NCI-H524 treated with DMSO at 0.1 percent for 48 hours (cell line): ENCODE results near the gene FBXO47.
"Not testable (repeated sequence)": the region's sequence is repeated elsewhere in the genome, so short reads cannot be mapped to it uniquely, and the experiment has no call there.

Experiments used
- DNase-seq: peaks from one replicate; lab custom pipeline; 2025; lab: John Stamatoyannopoulos, UW

Gene FBXO47

DNA sequence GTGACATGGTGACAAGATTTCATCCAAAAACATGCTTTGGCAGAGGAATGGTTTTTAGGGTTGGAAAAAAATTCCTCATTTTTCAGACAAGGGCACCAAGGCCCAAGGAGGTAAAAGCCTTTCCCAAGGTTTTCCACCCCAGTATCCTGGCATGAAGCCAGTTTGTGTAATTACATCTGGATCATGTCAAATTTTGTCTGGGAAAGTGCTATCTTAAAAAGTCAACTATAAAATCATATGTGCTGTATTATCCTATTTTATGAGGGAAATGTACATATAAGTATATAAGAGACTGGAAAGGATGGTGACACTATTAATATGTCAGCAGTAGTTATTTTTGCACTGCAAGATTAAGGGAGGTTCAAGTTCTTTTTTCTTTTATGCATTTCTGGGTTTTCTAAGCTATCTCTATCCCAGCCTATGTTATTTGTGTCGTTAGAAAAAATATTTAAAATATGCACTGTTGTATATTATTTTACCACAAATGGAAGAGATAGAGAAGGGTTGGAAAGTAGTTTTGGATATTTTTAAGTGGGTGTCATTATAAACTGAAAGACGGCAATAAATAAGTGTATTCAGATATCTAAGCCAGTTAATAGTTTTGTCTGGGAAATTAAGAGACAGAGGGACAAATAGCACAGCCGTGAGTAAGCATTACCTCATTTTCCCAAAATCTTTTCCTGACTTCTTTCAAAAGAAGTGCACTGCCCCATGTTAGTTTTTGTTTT lies 13.5 kb upstream of the FBXO47 start:
- no peak for DNase-seq

DNA sequence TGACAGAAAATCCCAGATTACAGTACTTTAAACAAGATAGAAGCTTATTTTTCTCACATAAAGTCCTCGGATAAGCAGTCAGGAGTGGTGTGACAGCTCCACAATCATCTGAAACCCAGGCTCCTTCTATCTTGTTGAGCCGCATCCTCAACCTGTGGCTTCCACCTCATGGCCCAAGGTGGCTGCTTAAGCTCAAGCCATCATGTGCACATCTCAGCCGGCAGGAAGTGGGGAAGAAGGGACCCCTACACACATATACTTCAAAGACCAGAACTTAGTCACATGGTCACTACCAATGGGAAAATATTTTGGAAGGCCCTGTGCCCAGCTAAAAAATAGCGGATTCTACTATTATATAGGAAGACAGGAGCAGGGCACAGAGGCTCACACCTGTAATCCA lies 11.0 kb upstream of the FBXO47 start:
- no peak for DNase-seq

DNA sequence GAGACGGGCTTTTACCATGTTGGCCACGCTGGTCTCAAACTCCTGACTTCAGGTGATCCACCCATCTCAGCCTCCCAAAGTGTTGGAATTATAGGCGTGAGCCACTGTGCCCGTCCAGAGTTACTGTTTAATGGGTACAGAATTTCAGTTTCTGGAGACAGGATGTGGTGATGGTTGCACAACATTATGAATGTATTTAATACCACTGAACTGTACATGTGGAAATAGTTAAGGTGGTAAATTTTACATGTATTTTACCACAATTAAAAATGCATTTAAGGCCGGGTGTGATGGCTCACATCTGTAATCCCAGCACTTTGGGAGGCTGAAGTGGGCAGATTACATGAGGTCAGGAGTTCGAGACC lies 9.0 kb upstream of the FBXO47 start:
- not testable (repeated sequence) for DNase-seq

DNA sequence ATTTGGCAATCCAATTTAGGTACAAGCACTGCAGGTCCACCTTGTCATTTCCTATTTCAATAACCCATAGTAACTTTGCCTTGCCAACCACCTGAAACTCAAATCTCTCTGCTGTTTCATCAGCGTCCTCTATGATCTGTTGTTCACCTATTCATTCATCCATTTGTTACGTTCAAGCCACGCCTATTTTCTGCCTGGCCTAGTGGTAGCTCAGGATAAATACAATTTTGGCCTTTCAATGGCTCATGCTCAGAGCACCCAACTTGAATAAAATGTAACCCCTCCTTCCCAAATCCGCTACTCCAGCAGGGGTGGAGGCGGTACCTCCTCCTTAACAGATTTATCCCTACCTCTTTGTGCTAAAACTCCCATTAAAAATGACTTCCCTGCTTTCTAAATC lies 3.6 kb upstream of the FBXO47 start:
- DNase-seq: no peak

DNA sequence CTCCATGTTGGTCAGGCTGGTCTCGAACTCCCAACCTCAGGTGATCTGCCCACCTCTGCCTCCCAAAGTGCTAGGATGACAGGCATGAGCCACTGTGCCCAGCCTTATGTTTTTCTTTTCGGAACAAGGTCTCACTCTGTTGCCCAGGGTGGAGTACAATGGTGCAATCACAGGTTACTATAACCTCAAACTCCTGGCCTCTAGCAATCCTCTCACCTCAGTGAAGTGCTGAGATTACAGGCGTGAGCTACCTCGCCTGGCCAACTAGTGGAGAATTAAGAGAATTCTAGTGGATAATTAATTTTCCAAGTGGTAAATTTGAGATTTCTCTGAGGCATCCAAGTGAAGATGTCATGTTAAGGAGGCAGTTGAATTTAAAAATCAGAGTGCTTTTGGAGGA lies 2.9 kb upstream of the FBXO47 start:
- no peak for DNase-seq

DNA sequence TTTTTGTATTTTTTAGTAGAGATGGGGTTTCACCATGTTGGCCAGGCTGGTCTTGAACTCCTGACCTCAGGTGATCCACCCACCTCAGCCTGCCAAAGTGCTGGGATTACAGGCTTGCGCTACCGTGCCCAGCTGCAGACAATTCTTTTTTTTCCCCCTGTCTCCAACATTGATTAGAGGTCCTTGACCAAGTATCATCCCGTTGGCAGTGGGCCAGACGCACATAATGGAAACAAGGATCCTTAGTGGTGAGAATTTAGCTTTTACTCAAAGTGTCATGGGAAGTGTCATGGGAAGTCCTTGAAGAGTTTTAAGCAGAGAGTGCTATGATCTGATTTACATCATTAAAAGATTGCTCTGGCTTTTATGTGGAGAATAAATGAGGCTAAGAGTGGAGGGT lies 2.1 kb upstream of the FBXO47 start:
- DNase-seq: peak; percentile 32

DNA sequence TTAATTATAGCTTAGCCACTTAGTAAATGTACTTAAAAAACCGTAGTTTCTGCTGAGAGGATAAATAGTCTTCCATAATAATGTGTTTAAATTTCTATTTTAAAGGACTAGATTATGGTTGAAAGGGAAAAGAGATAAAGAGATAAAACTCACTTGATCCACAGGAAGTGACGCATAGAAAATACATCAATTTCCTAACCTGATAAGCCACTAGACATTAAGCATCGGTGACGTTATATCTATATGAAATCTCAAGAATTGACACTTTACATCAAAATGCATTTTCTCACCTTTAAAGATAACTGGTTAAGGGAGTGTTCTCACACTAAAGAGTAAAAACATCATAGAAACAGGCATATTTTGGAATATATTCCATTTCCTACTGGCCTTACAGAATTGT lies 5.8 kb downstream of the FBXO47 start:
- no peak for DNase-seq

DNA sequence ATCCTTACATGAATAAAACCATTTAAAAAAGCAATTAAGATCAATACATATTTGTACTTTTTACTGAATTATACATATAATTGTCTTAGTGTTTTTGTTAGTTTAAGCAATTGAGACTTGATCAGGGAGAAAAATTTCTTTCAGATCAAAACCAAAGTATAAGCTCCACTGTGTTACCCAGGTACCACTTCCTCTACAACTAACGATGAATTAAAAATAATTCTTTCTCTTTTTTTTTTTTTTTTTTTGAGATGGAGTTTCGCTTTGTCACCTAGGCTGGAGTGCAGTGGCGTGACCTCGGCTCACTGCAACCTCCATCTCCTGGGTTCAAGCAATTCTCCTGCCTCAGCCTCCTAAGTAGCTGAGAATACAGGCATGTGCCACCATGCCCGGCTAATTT lies 6.8 kb downstream of the FBXO47 start:
- DNase-seq: no peak

DNA sequence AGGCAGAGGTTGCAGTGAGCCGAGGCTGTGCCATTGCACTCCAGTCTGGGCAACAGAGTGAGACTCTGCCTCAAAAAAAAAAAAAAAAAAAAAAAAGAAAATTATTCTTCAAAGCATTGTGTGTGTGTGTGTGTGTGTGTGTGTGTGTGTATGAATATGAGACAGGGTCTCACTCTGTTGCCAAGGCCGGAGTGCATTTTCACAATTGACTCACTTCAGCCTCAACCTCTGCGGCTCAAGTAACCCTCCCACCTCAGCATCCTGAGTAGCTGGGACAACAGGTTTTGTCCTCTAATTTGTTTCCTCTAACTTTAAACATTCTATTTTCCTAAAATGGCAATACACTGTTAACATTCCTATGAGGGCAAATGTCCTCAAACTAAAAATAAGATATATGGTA lies 7.7 kb downstream of the FBXO47 start:
- no peak for DNase-seq

DNA sequence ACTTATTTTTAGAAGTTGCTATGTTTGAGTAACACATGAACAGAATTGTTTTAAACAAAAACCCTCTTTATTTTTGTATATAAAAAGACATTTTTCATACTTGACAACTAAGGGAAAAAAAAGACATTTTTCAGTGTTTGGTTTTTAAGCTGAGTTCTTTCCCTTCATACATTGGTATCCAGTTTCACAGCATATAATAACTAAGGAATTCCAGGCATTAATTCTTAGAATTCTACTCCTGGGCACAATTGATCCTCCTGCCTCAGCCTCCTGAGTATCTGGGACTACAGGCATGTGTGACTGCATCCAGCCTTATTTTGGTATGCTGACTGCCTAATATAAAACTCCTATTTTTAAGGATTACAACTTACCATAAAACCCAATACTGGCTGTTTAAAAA lies 8.4 kb downstream of the FBXO47 start:
- DNase-seq: no peak

DNA sequence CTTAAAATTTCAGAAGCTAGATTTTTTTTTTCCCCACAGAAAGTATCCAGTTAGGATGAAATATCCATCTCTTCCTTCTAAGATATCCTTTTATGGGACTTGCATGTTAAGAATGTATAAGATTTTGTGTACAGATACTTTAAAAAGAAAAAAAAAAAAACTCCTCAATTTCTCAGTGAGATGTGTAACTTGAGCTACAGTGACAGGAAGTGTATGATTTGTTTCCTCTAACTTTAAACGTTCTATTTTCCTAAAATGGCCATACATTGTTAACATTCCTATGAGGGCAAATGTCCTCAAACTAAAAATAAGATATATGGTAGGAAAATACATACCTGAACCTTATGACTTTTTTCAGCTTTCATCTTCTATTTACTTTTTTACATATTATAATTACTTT lies 8.9 kb downstream of the FBXO47 start:
- no peak for DNase-seq

DNA sequence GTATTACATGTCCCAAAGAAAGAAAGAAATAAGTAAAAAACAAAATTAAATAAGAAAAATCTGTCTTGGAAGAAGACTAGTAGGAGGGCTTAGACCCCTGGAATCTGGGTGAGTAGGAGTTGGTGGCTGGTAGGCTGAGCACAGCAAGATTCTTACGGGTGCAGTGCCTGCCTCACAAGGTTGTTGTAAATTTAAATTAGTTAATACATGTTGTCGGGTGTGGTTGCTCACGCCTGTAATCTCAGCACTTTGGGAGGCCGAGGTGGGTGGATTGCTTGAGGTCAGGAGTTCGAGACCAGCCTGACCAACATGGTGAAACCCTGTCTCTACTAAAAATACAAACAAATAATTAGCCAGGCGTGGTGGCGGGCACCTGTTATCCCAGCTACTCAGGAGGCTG lies 13.4 kb downstream of the FBXO47 start:
- DNase-seq: not testable (repeated sequence)

DNA sequence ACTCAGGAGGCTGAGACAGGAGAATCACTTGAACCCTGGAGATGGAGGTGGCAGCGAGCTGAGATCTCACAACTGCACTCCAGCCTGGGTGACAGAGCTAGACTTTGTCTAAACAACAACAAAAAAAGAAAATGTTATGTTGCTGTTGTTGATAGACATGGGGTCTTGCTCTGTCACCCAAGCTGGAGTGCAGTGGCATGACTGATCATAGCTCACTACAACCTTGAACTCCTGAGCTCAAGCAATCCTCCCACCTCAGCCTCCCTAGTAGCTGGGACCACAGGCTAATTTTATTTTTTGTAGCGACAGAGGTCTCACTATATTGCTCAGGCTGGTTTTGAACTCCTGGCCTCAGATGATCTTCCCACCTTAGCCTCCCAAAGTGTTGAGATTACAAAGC lies 20.0 kb downstream of the FBXO47 start:
- DNase-seq: no peak

DNA sequence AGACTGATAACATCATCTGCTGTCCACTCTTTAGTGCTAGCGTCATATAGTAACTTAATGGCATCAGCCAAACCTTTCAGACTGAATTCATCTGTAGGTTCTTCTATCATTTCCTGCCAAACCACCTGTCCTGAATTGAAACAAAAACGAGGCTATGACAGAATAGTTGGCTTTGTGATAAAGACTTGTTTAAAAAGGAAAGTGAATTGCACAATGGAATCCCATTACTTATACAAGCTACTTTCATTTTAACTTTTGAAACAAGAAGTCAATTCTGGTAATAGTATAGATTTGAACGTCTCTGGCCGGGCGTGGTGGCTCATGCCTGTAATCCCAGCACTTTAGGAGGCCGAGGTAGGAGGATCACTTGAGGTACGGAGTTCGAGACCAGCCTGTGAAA lies 23.6 kb downstream of the FBXO47 start:
- DNase-seq: no peak

DNA sequence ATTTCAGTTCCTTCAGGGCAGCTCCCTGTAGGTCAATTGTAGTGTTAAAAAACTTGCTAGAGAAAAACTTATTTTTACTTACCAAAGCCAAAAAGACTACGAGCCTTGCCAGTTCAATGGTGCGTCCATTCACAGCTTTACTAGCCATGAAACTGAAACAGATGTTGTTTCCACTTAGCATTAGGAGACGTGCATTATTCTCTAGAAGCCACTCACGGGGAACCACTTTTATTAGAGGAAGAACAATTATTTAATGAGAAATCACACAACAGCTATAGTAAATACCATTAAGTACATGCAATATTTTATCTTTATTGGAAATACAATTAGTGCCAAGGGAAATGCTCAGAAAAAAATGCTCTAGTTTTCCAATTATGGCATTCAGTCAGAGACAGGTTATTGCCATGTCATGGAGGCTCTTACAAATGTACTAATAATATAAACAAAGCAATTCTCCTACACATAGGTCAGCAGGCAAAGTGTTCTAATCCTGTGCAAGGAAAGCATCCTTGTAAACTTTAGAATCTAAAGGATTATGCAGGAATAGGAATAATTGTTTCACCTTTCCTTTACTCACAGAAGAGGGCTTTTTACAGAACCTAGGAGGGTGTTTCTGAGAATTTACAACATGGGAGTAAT lies 24.4 kb downstream of the FBXO47 start:
- DNase-seq: peak; percentile 60

DNA sequence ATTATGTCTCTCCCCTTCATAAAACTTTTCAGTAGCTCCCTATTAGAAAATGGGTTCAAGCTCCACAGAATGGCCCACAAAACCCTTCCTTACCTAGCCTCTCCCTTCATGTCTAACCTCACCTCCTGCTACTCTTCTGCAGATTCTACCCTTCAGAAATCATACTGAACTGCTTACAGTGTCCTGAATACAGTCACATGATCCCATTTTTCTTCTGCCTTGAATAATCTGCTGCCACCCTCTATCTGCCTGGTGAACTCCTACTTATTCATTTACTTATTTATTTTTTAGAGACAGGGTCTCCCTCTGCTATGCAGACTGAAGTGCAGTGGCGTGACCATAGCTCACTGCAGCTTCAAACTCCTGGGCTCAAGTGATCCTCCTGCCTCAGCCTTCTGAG lies 26.8 kb downstream of the FBXO47 start:
- DNase-seq: no peak

DNA sequence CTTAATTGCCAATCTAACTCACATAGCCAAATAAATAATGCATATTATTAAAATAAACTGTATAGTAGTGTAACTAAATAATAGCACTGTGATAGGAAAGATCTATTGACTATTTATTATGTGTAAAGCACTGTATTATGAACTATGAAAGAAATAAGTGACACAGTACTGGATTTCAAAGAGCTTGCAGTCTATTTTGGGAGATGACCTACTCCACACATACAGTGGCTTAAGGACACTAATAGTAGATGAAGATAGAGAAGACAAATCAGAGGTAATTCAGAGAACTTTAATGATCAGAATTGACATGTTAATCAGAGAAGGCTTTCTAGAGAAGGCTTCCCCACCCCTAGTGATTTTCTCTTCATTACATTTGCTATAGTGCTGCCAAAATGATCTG lies 27.2 kb downstream of the FBXO47 start:
- no peak for DNase-seq

DNA sequence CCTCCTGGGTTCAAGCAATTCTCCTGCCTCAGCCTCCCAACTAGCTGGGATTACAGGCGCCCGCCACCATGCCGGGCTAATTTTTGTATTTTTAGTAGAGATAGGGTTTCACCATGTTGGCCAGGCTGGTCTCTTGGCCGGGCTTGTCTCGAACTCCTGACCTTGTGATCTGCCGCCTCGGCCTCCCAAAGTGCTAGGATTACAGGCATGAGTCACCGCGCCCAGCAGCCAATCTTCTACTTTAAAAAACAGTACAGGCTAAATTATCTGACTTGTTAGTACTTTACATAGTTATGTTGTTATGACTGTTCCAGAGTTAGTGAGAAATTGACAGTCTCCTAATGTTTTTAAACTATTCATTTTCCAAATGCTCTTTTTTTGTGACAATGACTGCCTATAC lies 33.2 kb downstream of the FBXO47 start:
- not testable (repeated sequence) for DNase-seq

DNA sequence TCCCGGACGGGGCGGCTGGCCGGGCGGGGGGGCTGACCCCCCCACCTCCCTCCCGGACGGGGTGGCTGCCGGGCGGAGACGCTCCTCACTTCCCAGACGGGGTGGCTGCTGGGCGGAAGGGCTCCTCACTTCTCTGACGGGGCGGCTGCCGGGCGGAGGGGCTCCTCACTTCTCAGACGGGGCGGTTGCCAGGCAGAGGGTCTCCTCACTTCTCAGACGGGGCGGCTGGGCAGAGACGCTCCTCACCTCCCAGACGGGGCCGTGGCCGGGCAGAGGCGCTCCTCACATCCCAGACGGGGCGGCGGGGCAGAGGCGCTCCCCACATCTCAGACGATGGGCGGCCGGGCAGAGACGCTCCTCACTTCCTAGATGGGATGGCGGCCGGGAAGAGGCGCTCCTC lies 36.4 kb downstream of the FBXO47 start:
- DNase-seq: not testable (repeated sequence)

DNA sequence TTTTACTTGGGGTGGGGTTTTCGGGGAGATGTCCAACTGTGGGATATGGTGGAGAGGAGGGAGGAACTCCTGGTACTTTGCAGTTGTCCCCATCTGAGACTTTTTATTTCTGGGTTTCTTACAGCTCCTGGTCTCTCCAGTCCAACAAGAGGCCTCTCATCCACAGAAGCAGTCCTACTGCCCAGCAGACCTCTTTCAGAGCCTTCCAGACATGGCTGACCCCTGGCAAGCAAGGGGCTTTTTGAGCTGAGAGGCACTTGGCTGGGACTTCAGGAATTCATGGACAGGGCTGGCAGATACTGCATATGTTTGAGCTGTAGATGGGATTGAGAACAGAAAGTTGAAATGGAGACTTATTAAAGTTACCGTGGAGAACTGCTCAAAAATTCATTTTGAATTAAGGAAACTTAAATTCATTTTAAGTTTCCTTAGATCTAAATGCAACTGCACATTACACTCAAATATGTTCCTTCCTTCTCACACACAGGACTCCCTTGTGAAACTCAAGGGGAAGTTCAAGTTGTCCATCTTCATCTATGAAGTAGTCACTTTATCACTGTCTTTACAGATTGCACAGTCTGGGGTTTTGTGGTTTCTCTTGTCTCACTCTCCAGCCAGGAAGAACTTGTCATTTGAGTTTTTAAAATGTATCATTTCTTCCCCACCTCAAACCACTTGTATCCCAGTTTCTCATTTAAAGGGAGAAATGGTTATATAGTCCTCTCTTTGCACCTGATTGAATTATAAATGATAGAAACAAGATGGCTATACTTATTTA lies 40.7 kb downstream of the FBXO47 start:
- DNase-seq: no peak

DNA sequence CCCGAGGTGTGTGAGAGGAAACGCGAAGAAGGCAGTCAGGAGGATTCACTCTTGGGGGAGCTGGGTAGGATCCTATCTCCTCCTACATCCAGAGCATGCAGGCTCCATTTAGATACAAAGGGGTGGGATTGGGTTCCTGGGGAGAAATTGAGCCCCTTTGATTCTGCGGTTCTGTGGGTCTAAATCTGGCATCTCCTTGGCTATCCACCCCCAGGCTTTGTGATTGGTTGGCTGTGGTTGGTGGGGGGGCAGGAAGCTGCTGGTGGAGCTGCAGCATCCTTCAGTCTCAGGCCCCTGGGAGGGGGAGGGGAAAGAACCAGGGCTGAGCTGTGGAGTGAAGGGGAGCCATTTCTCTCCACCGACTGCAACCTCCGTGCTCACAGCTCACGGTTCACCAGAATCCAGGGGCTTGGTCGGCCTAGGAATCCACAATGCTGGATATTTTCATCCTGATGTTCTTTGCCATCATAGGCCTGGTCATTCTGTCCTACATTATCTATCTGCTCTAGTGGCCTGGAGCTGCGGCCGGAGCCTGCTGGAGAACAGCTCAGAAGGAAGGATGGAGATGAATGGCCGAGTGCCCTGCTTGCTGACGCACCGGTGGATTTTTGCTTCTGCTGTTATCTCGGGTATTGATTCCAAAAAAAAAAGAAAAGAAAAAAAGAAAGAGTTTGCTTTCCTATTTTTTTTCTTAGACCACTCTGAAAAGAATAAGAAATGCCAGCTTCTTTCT lies 41.8 kb downstream of the FBXO47 start, which contains the start of gene LASP1NB:
Gene LASP1NB (plus strand): TSS at position 352 of the 733 bp plus-strand sequence.
- no peak for DNase-seq

DNA sequence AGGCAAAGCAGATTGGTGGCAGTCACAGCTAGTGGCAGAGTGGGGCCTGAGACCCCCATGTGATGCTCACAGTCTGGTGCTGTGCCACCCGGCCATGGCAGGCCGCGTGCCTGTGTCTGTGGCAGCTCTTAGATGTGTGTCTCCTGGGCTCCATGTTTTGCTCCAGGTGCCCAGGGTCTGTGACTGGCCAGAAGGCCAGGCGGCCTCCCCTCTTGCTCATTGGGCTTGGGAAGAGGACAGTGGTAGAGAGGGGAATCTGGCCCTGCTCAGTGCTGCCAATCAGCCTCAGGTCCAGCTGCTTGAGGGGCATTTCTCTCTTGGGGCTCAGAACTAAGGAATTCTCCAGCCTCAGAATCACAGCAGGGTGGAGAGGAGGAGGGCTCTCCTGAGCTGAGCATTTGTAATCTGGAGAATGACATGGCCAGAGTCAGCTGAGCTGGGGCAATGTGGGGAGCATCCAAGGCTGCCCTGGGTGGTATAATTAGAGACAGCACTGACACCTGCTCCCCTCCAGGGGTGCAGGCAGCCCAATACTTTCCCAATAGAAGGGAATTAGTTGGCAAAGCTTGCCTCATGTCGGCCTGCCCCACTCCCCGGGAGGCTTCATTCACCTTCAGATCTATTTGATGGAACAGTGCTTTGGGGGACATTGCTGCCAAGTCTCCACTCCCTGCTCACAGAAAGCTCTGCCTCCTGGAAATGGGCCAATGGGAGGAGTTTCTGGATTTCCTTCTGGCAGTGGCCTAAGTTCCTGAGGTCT lies 44.5 kb downstream of the FBXO47 start:
- no peak for DNase-seq
